ENCODE results near the gene MAN1A1. TPM values are rescaled to one million over a fixed set of nuclear protein-coding genes. Genes with fewer than 3 reads are reported as not detected.
"Not testable (repeated sequence)": the region's sequence is repeated elsewhere in the genome, so short reads cannot be mapped to it uniquely, and the experiment has no call there.

The MAN1A1 gene
- total RNA-seq (ENCODE audit: low replicate concordance) = 93.1 and 175 TPM in 2 replicates

DNA sequence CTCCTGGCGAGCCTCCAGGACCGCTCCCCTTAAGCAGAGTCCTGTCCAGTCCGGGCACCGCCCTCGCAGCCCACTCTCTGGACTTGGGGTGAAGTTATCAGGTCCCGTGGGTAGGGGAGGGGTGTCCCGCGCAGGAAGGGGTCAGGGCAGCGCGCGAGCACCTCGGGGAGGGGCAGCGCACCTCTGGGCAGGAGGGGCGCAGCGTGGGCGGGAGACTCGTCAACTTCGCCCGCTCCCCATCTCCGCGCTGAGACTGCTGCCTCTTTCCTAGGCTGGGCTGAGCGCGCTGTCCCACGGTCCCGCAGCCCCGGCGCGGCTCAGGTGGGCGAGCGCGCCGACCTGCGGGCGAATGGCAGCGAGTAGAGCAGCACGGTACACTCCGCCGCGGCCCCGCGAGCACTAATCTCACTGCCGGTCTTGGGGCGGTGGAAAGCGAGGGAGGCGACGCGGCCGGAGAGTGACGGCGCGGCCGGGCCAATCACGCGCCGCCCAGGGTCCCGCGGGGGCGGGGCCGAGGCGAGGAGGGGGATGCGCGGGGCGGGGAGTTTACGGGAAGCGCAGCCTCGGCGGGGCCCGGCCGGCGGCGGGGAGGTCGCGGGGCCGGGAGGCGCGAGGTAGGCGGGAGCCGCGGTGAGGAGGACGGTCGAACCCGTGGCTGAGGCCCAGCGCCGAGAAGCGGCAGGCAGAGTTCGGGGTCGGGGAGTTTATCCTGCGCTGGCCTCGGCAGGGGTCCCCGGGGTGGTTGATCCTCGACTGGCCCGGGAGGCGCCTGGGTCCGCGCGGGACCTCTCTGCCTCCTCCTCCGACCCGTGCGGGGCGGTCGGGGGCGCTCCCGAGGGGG is at the start of gene MAN1A1:
MAN1A1 (minus strand) TSS at position 401 of the 841 bp plus-strand sequence. CDS start 696 bp downstream, outside the sequence.
- H3K4me3 ChIP-seq (ENCODE audit: low read depth, low read length) = peak within 1 kb of the TSS; percentile 93
- peak; percentile 78 for DNase-seq (ENCODE audit: low read depth)
- TF ChIP-seq, protein P1, sequence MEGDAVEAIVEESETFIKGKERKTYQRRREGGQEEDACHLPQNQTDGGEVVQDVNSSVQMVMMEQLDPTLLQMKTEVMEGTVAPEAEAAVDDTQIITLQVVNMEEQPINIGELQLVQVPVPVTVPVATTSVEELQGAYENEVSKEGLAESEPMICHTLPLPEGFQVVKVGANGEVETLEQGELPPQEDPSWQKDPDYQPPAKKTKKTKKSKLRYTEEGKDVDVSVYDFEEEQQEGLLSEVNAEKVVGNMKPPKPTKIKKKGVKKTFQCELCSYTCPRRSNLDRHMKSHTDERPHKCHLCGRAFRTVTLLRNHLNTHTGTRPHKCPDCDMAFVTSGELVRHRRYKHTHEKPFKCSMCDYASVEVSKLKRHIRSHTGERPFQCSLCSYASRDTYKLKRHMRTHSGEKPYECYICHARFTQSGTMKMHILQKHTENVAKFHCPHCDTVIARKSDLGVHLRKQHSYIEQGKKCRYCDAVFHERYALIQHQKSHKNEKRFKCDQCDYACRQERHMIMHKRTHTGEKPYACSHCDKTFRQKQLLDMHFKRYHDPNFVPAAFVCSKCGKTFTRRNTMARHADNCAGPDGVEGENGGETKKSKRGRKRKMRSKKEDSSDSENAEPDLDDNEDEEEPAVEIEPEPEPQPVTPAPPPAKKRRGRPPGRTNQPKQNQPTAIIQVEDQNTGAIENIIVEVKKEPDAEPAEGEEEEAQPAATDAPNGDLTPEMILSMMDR (IDR thresholded peaks at IDR 0.05; ENCODE audit: insufficient read depth, low read length) = no peak

DNA sequence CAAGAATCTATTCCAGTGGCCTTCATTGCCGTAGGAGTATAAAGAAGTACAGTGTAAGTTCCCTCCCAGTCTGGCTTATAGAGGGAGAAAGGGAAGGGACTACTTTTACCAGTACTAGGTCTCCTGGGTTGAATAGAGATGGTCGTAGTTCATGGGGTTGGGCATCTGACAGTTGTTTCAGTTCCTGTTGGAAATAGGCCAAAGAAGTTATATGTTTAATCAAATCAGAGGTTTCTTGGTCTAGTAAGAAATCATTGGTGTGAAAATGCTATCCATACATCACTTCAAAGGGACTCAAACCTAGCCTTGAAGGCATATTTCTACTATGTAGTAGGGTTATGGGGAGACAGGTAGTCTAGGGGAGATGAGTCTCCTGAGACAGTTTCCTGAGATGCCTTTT is 45.6 kb upstream of the MAN1A1 start:
- DNase-seq (ENCODE audit: low read depth) = no peak
- TF ChIP-seq, protein P1 (IDR thresholded peaks at IDR 0.05; ENCODE audit: insufficient read depth, low read length) = no peak
- H3K4me3 ChIP-seq (ENCODE audit: low read depth, low read length) = no peak overlapping the region

DNA sequence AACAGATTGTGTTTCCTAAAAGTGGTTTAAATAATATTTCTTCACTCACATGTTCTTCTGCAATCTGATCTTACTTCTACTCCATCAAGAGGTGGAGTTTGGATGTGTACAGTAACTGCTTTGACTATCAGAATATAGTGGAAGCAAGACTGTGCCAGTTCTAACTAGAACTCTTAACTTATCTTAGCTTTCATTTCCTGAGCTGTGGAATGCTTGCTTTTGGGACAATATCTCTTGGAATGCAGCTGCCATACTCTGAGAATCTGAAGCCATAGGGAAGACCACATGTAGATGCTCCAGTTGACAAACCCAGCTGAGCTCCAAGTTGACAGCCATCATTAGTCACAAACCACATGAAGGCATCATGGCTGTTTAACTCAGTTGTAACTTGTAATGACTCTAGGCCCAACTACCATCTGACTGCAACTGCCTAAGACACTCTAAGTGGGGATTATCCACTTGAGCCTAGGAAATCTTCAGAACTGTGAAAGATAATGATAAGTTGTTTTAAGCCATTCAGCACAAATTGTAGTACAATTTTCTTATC is 40.8 kb upstream of the MAN1A1 start:
- TF ChIP-seq, protein P1 (IDR thresholded peaks at IDR 0.05; ENCODE audit: insufficient read depth, low read length) = no peak
- H3K4me3 ChIP-seq (ENCODE audit: low read depth, low read length) = no peak overlapping the region
- peak; percentile 55 for DNase-seq (ENCODE audit: low read depth)

DNA sequence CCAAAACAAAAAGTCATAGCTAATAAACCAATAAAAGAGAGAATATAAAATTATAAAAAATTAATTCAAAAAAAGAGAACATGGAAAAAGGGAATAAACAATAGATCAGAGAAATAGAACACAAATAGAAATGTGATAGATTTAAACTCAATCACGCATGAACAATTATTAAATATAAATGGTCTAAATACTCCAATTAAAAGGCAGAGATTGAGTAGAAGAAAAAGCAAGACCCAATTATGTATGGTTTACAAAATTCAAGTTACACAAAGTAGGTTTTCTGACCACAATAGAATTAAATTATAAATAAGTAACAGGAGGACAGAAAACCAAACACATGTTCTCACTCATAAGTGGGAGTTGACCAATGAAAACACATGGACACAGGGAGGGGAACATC is 36.4 kb upstream of the MAN1A1 start:
- H3K4me3 ChIP-seq (ENCODE audit: low read depth, low read length) = no peak overlapping the region
- TF ChIP-seq, protein P1 (IDR thresholded peaks at IDR 0.05; ENCODE audit: insufficient read depth, low read length) = no peak
- no peak for DNase-seq (ENCODE audit: low read depth)

DNA sequence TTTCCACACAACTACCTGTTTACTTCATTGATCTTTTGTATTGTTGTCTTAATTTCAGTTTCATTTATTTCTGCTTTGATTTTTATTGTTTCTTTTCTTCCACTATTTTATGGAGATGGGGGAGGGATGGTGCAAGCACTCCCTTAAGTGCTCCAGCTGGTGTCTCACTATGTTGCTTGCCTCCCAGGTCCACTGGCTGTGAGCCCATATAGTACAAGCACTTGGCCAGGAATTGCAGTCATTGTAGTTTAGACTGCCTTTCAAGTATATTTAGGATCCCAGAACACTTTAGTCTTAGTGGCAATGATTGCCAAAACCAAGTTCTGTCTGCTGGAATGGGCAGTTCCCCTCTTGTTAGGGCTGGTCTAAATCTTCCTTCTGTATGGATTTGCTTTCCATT is 34.9 kb upstream of the MAN1A1 start:
- no peak overlapping the region for H3K4me3 ChIP-seq (ENCODE audit: low read depth, low read length)
- DNase-seq (ENCODE audit: low read depth) = peak; percentile 82
- TF ChIP-seq, protein P1 (IDR thresholded peaks at IDR 0.05; ENCODE audit: insufficient read depth, low read length) = no peak

DNA sequence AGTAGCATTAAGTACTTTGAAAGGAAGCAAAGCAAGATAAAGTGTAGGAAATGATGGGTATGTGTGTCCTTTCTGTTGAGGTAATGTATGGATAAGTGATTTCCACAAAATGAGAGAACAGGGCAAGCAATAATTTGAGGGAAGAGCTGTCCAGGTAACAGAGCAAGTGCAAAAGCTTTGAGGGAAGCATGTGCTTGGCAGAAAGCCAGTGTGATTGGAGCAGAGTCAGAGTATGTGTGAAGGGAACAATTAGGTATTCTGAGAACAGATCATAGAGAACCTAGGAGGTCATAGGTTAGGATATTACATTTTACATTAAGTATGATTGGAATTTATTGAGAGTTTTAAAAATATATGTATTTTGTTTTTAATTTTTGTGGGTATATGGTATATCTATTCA is 30.2 kb upstream of the MAN1A1 start:
- TF ChIP-seq, protein P1 (IDR thresholded peaks at IDR 0.05; ENCODE audit: insufficient read depth, low read length) = no peak
- DNase-seq (ENCODE audit: low read depth) = no peak
- no peak overlapping the region for H3K4me3 ChIP-seq (ENCODE audit: low read depth, low read length)

DNA sequence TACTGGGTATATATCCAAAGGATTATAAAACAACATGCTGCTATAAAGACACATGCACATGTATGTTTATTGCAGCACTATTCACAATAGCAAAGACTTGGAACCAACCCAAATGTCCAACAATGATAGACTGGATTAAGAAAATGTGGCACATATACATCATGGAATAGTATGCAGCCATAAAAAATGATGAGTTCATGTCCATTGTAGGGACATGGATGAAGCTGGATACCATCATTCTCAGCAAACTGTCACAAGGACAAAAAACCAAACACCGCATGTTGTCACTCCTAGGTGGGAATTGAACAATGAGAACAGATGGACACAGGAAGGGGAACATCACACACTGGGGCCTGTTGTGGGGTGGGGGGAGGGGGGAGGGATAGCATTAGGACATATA is 27.5 kb upstream of the MAN1A1 start:
- not testable (repeated sequence) for DNase-seq (ENCODE audit: low read depth); H3K4me3 ChIP-seq (ENCODE audit: low read depth, low read length)

All from fibroblast of the aortic adventitia (primary cell).